Hepatocyte (in vitro differentiated cells): ENCODE data around the gene APBA2. TPM values are rescaled to one million over a fixed set of nuclear protein-coding genes. Genes with fewer than 3 reads are reported as not detected.

Source experiments
- DNase-seq: peaks from one replicate; pipeline ENCODE4 v3.0.0-alpha.2; 2016; ENCODE audit warnings: low spot score
- H2AFZ ChIP-seq: fragments of 200-600 bp; sonication (generic); 2 replicates; pipeline ENCODE4 v1.6.0; 2016; ENCODE audit warnings: antibody characterized with exemption, mild to moderate bottlenecking
- H3K27ac ChIP-seq: fragments of 200-600 bp; sonication (generic); 2 replicates; pipeline ENCODE4 v1.5.1; 2016; ENCODE audit warnings: mild to moderate bottlenecking
- H3K27me3 ChIP-seq: fragments of 200-600 bp; sonication (generic); 2 replicates; pipeline ENCODE4 v1.6.1; 2016
- H3K36me3 ChIP-seq: fragments of 200-600 bp; sonication (generic); replicated peaks from 2 replicates; pipeline ENCODE4 v1.5.1; 2016; ENCODE audit warnings: low read depth; ENCODE audit not compliant: insufficient read depth
- H3K4me1 ChIP-seq: fragments of 200-600 bp; sonication (generic); 2 replicates; pipeline ENCODE4 v1.5.1; 2016; ENCODE audit warnings: mild to moderate bottlenecking, moderate library complexity; ENCODE audit not compliant: insufficient read depth
- H3K4me2 ChIP-seq: fragments of 200-600 bp; sonication (generic); 2 replicates; pipeline ENCODE4 v1.6.0; 2016
- H3K4me3 ChIP-seq: fragments of 200-600 bp; sonication (generic); 2 replicates; pipeline ENCODE4 v1.5.1; 2016; ENCODE audit warnings: mild to moderate bottlenecking
- H3K79me2 ChIP-seq: fragments of 200-600 bp; sonication (generic); 2 replicates; pipeline ENCODE4 v1.6.0; 2017; ENCODE audit warnings: mild to moderate bottlenecking
- H3K9me2 ChIP-seq: fragments of 200-600 bp; sonication (generic); replicated peaks from 2 replicates; pipeline ENCODE4 v1.6.0; 2017; ENCODE audit warnings: mild to moderate bottlenecking; ENCODE audit not compliant: insufficient read depth
- H3K9me3 ChIP-seq: fragments of 200-600 bp; sonication (generic); 2 replicates; pipeline ENCODE4 v1.5.1; 2016; ENCODE audit warnings: low read depth, mild to moderate bottlenecking
- H4K20me1 ChIP-seq: fragments of 200-600 bp; sonication (generic); 2 replicates; pipeline ENCODE4 v1.6.0; 2016; ENCODE audit warnings: mild to moderate bottlenecking; ENCODE audit not compliant: insufficient read depth, poor library complexity, severe bottlenecking
- CTCF ChIP-seq: fragments of 200-600 bp; sonication (generic); IDR thresholded peaks from 2 replicates; pipeline ENCODE4 v1.5.1; 2016; ENCODE audit warnings: antibody characterized with exemption, mild to moderate bottlenecking; ENCODE audit not compliant: poor library complexity
- EZH2 ChIP-seq: fragments of 200-600 bp; sonication (generic); IDR thresholded peaks from 2 replicates; pipeline ENCODE4 v1.6.1; 2016; ENCODE audit warnings: antibody characterized with exemption, mild to moderate bottlenecking, borderline replicate concordance
- EZH2phosphoT487 ChIP-seq: fragments of 200-600 bp; sonication (generic); IDR thresholded peaks from one replicate; pipeline ENCODE4 v1.6.1; 2018; ENCODE audit warnings: antibody characterized with exemption, mild to moderate bottlenecking, low read depth, moderate library complexity; ENCODE audit not compliant: unreplicated experiment, severe bottlenecking
- WGBS: methylation state at CpG from one replicate; pipeline ENCODE4 v1.1.6; 2016; ENCODE audit warnings: low lambda C conversion rate; ENCODE audit errors: missing lambda C conversion rate; 5-methylcytosine and 5-hydroxymethylcytosine counted together
- polyA plus RNA-seq: library from polyadenylated mRNA; unstranded; fragments of >200 nt; fragmentation: Nextera tagmentation; extraction: Ambion mirVana; gene quantifications from 2 replicates; pipeline ENCODE4 v1.2.1, GENCODE V29; 2016
- total RNA-seq: library from RNA; depleted of rRNA; stranded (reverse); fragments of >200 nt; gene quantifications from 2 replicates; pipeline ENCODE4 v1.2.3, GENCODE V29; 2014

APBA2 gene
- total and polyA plus RNA-seq, 2 experiments from 2014 or later, result 8.4 to 10.1 TPM

- Histone ChIP-seq H3K79me2 (no peaks in the 10 kb centered on the region), H3K4me3 (no peak overlapping the region), H3K27ac (no peak overlapping the region), H2AFZ (no peak overlapping the region), H3K27me3 (no peaks in the 10 kb centered on the region), H4K20me1 (no peaks in the 10 kb centered on the region), H3K4me2 (no peak overlapping the region), H3K4me1 (no peaks in the 10 kb centered on the region), H3K9me3 (no peaks in the 10 kb centered on the region), H3K36me3 (no peaks in the 10 kb centered on the region), H3K9me2 (no peaks in the 10 kb centered on the region)
- TF ChIP-seq EZH2phosphoT487, result no peak
- no peak for TF ChIP-seq EZH2
- no peak for TF ChIP-seq CTCF
- 86% methylated on average over 14 of the region's 14 CpGs for WGBS
- no peak for DNase-seq
Measured at GRCh38 chr15:29097168-29097567, 211.4 kb downstream of the APBA2 start.

DNA sequence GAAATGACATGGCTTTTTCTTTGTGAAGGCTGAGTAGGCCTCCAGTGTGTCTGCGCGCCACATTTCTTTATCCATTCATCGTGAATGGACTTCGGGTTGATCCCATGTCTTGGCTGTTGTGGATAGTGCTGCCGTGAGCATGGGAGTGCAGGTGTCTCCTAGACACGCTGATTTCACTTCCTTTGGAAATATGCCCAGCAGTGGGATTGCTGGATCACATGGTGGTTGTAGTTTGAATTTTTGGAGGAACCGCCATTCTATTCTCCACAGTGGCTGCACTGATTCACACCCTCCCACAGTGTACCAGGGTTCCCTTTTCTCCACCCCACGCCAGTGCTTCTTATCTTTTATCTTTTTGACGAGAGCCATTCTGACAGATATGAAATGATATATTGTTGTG is 212.2 kb downstream of the APBA2 start:
- H3K27ac ChIP-seq, result no peak overlapping the region
- H3K9me3 ChIP-seq, result no peaks in the 10 kb centered on the region
- H3K79me2 ChIP-seq, result no peaks in the 10 kb centered on the region
- no peak overlapping the region for H3K4me2 ChIP-seq
- no peaks in the 10 kb centered on the region for H3K9me2 ChIP-seq
- H4K20me1 ChIP-seq, result no peaks in the 10 kb centered on the region
- H3K4me1 ChIP-seq, result no peaks in the 10 kb centered on the region
- no peaks in the 10 kb centered on the region for H3K27me3 ChIP-seq
- no peak overlapping the region for H2AFZ ChIP-seq
- 94% methylated on average over 9 of the region's 9 CpGs for WGBS
- no peak for DNase-seq
- no peaks in the 10 kb centered on the region for H3K36me3 ChIP-seq
- TF ChIP-seq CTCF, result no peak
- no peak for TF ChIP-seq EZH2phosphoT487
- no peak for TF ChIP-seq EZH2
- H3K4me3 ChIP-seq, result no peak overlapping the region

GRCh38 chr15:29098652-29099051 is 212.9 kb downstream of the APBA2 start:
- WGBS, result 94% methylated on average over 13 of the region's 13 CpGs
- DNase-seq, result no peak
- Histone ChIP-seq H3K27ac (no peak overlapping the region), H4K20me1 (no peaks in the 10 kb centered on the region), H3K4me1 (no peaks in the 10 kb centered on the region), H3K9me3 (no peaks in the 10 kb centered on the region), H2AFZ (no peak overlapping the region), H3K79me2 (no peaks in the 10 kb centered on the region), H3K9me2 (no peaks in the 10 kb centered on the region), H3K36me3 (no peaks in the 10 kb centered on the region), H3K27me3 (no peaks in the 10 kb centered on the region), H3K4me3 (no peak overlapping the region), H3K4me2 (no peak overlapping the region)
- no peak for TF ChIP-seq EZH2phosphoT487

GRCh38 chr15:29099131-29099880 is 213.5 kb downstream of the APBA2 start:
- H3K36me3 ChIP-seq, result no peaks in the 10 kb centered on the region
- 93% methylated on average over 10 of the region's 10 CpGs for whole genome bisulfite sequencing
- no peaks in the 10 kb centered on the region for H3K9me3 ChIP-seq
- H2AFZ ChIP-seq, result no peak overlapping the region
- no peaks in the 10 kb centered on the region for H3K79me2 ChIP-seq
- no peaks in the 10 kb centered on the region for H3K27me3 ChIP-seq
- H4K20me1 ChIP-seq, result no peaks in the 10 kb centered on the region
- H3K27ac ChIP-seq, result no peak overlapping the region
- no peak overlapping the region for H3K4me2 ChIP-seq
- TF ChIP-seq EZH2 (no peak), CTCF (no peak), EZH2phosphoT487 (no peak)
- H3K9me2 ChIP-seq, result no peaks in the 10 kb centered on the region
- no peak for DNase-seq
- H3K4me1 ChIP-seq, result no peaks in the 10 kb centered on the region
- no peak overlapping the region for H3K4me3 ChIP-seq
